Body of pancreas (tissue), 4 donors: Measurements from ENCODE around the gene WTAP. TPM values are rescaled to one million over a fixed set of nuclear protein-coding genes. Genes with fewer than 3 reads are reported as not detected.

Source experiments
- ATAC-seq: fragments of 150-250 bp; one replicate; pipeline ENCODE4 v1.9.1; 2016
- DNase-seq, 4 donors: peaks; one replicate each; pipeline ENCODE4 v3.0.0-alpha.2; 2019
- H3K27ac ChIP-seq, 4 donors: fragments of 200-600 bp; sonication (generic); 1 replicate in 3 of 4; 2 replicates in 1 of 4; pipeline versions ENCODE4 v1.5.1 to v1.6.1; 2016 to 2019; ENCODE audit warnings: mild to moderate bottlenecking in 1 of 4, mixed read lengths in 1 of 4, moderate library complexity in 1 of 4
- H3K27me3 ChIP-seq, 2 donors: fragments of 200-600 bp; sonication (generic); one replicate each; pipeline ENCODE4 v1.6.0; 2016; ENCODE audit warnings: mild to moderate bottlenecking in 1 of 2
- H3K36me3 ChIP-seq, 2 donors: fragments of 200-600 bp; sonication (generic); replicated peaks in 1 of 2; 2 replicates each; pipeline ENCODE4 v1.5.1; 2016; ENCODE audit warnings: low read depth in 2 of 2; ENCODE audit not compliant: insufficient read depth in 1 of 2
- H3K4me1 ChIP-seq: fragments of 200-600 bp; sonication (generic); one replicate; pipeline ENCODE4 v1.6.0; 2016
- H3K4me3 ChIP-seq, 2 donors: fragments of 200-600 bp; sonication (generic); 1 replicate in 1 of 2; 2 replicates in 1 of 2; pipeline ENCODE4 v1.5.1; 2016 to 2019
- H3K9me3 ChIP-seq, 3 donors: fragments of 200-600 bp; sonication (generic); 1 replicate in 2 of 3; 2 replicates in 1 of 3; pipeline ENCODE4 v1.5.1; 2016
- CTCF ChIP-seq, 7 experiments: fragments of 450-650 bp in 4 of 7; fragments of 200-600 bp in 3 of 7; sonication (generic) in 3 of 7; IDR thresholded peaks; one replicate each; pipeline ENCODE4 v1.5.1; 2016 to 2019; ENCODE audit warnings: antibody characterized with exemption in 7 of 7
- POLR2A ChIP-seq, 3 donors: fragments of 450-650 bp; IDR thresholded peaks; one replicate each; pipeline ENCODE4 v1.6.1; 2016; ENCODE audit warnings: antibody characterized with exemption in 3 of 3, mild to moderate bottlenecking in 2 of 3
- WGBS, 2 donors: methylation state at CpG; one replicate each; pipeline ENCODE4 v1.1.5; 2017; 5-methylcytosine and 5-hydroxymethylcytosine counted together
- intact Hi-C: fragments of 100-400 bp; cut with DNase I; formaldehyde crosslinking; loops from one replicate; pipeline ENCODE4 v1.15.1; 2023
- total RNA-seq, 2 donors: library from RNA; depleted of rRNA; stranded (reverse); fragments of >200 nt; gene quantifications; one replicate each; pipeline ENCODE4 v1.1.0, GENCODE V29; 2016

Gene WTAP
- total RNA-seq, 2 donors from 2014 or later = 56.8 to 58.7 TPM

GRCh38 chr6:159754401-159754800 is 27.1 kb downstream of the WTAP start:
- H3K27ac ChIP-seq = no peak overlapping the region
- no peak overlapping the region for H3K4me3 ChIP-seq
- no peaks in the 10 kb centered on the region for H3K9me3 ChIP-seq
- TF ChIP-seq CTCF (IDR thresholded peaks at IDR 0.05) (no peak), POLR2A (IDR thresholded peaks at IDR 0.05) (no peak)
- intact Hi-C loops = no loop called here
- DNase-seq (no peak), ATAC-seq (no peak)
- H3K36me3 ChIP-seq = peaks cover 5 to 37% of the 10 kb centered on the region in 2 donors
- H3K4me1 ChIP-seq = no peaks in the 10 kb centered on the region
- WGBS, 2 donors = 70 to 98% methylated on average over 2 of the region's 2 CpGs
- H3K27me3 ChIP-seq = no peaks in the 10 kb centered on the region

GRCh38 chr6:159754959-159755914 is 27.9 kb downstream of the WTAP start:
- no peak for DNase-seq
- H3K27me3 ChIP-seq = no peaks in the 10 kb centered on the region
- H3K9me3 ChIP-seq = no peaks in the 10 kb centered on the region
- TF ChIP-seq POLR2A (IDR thresholded peaks at IDR 0.05) = no peak
- no peak for TF ChIP-seq CTCF (IDR thresholded peaks at IDR 0.05)
- no peak overlapping the region for H3K27ac ChIP-seq
- WGBS, 2 donors = 76 to 79% methylated on average over 15 of the region's 15 CpGs
- peaks cover 2% of the 10 kb centered on the region for H3K4me1 ChIP-seq
- H3K4me3 ChIP-seq = no peak overlapping the region
- intact Hi-C loops = no loop called here
- ATAC-seq = no peak
- peaks cover 5 to 37% of the 10 kb centered on the region in 2 donors for H3K36me3 ChIP-seq

GRCh38 chr6:159756508-159756907 is 29.2 kb downstream of the WTAP start:
- no peak for ATAC-seq
- H3K27me3 ChIP-seq = no peaks in the 10 kb centered on the region
- no peaks in the 10 kb centered on the region for H3K9me3 ChIP-seq
- TF ChIP-seq POLR2A (IDR thresholded peaks at IDR 0.05) (no peak), CTCF (IDR thresholded peaks at IDR 0.05) (no peak)
- H3K27ac ChIP-seq = no peak overlapping the region
- H3K4me1 ChIP-seq = peaks cover 11% of the 10 kb centered on the region
- DNase-seq = no peak
- intact Hi-C loops = no loop called here
- no peak overlapping the region for H3K4me3 ChIP-seq
- 82 to 96% methylated on average over 4 of the region's 4 CpGs for WGBS, 2 donors
- peaks cover 3 to 33% of the 10 kb centered on the region in 2 donors for H3K36me3 ChIP-seq

- Histone ChIP-seq H3K27me3 (no peaks in the 10 kb centered on the region), H3K9me3 (no peaks in the 10 kb centered on the region), H3K36me3 (peaks cover 0 to 20% of the 10 kb centered on the region in 2 donors), H3K4me3 (no peak overlapping the region), H3K4me1 (peaks cover 20% of the 10 kb centered on the region), H3K27ac (no peak overlapping the region)
- WGBS, 2 donors = 89 to 93% methylated on average over 7 of the region's 7 CpGs
- no peak for TF ChIP-seq CTCF (IDR thresholded peaks at IDR 0.05)
- TF ChIP-seq POLR2A (IDR thresholded peaks at IDR 0.05) = no peak
- intact Hi-C loops = no loop called here
- no peak for ATAC-seq
- no peak for DNase-seq
Measured at GRCh38 chr6:159758031-159759001, 31.0 kb downstream of the WTAP start.
